Measurements from ENCODE around the gene FRG1.
A peak's percentile ranks its signal among the peaks of the same experiment; 100 is the strongest.

DNA sequence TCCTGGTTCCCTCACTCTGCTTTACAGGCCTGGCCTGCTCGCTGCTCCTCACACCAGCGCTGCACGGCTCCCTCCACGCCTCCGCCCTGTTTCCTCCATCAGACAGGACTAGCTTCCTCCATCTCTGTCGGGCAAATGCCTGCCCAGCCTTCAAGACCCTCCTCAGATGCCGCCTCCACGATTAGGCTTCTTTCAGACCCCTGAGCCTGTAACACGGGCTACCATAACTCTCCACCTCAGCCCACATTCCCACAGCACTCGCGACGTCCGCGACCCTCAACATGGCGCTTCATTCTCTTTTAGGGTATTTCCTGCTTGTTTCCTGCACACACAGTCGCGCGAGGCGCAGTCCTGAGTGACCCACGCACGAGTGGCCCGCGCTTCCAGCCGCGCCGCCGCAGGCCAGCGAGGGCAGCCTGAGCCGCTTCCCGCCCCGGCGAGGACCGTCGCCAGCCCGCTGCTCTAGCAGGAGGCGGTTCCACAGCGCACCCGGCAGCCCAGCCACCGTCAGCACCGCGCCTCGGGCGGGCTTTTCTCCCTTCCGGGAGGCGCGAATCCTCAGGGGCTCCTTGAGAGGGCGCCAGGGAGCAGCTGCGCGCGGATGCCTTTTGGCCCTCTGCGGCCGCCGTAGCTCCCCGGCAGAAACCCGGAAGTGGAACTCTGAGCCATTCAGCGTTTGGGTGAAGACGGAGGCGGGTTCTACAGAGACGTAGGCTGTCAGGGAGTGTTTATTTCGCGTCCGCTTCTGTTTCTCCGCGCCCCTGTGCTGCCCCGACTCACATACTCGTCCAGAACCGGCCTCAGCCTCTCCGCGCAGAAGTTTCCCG lies at the start of gene FRG1:
- peak; percentile 74 for TF ChIP-seq MXI1 (IDR thresholded peaks at IDR 0.05; ENCODE audit: low read depth, low read length)
- peak; percentile 86 for TF ChIP-seq CTCF (IDR thresholded peaks at IDR 0.05)
- peak; percentile 85 for TF ChIP-seq GABPA (IDR thresholded peaks at IDR 0.05; ENCODE audit: low read depth)
- peak; percentile 70 for TF ChIP-seq POLR2AphosphoS5 (IDR thresholded peaks at IDR 0.05; ENCODE audit: low read depth, low read length)
- TF ChIP-seq EP300 (IDR thresholded peaks at IDR 0.05; ENCODE audit: borderline replicate concordance in 1 of 2, low read depth in 1 of 2, low read length in 1 of 2): peak in 1 of 2 experiments; percentile 60; a peak in 1 of 4 replicates
- TF ChIP-seq YY1 (IDR thresholded peaks at IDR 0.05; ENCODE audit: low read depth): peak; percentile 77
- TF ChIP-seq EZH2phosphoT487 (IDR thresholded peaks at IDR 0.05; ENCODE audit: borderline replicate concordance, low read depth): no peak
- TF ChIP-seq, protein P1, sequence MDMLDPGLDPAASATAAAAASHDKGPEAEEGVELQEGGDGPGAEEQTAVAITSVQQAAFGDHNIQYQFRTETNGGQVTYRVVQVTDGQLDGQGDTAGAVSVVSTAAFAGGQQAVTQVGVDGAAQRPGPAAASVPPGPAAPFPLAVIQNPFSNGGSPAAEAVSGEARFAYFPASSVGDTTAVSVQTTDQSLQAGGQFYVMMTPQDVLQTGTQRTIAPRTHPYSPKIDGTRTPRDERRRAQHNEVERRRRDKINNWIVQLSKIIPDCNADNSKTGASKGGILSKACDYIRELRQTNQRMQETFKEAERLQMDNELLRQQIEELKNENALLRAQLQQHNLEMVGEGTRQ (IDR thresholded peaks at IDR 0.05; ENCODE audit: borderline replicate concordance, low read depth, low read length): no peak
- TF ChIP-seq, protein P2, sequence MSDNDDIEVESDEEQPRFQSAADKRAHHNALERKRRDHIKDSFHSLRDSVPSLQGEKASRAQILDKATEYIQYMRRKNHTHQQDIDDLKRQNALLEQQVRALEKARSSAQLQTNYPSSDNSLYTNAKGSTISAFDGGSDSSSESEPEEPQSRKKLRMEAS (IDR thresholded peaks at IDR 0.05; ENCODE audit: low read depth): peak; percentile 81; the same call in 1 of the 2 replicates
- TF ChIP-seq SMC3 (IDR thresholded peaks at IDR 0.05; ENCODE audit: low read depth, low read length): no peak; the same call in 1 of the 2 replicates
- no peak for TF ChIP-seq RAD21 (IDR thresholded peaks at IDR 0.05; ENCODE audit: low read length)

All from SK-N-SH (cell line).